HT1080 (cell line): ENCODE results near the gene MS4A6A. TPM values are rescaled to one million over a fixed set of nuclear protein-coding genes. Genes with fewer than 3 reads are reported as not detected.
"Not testable (repeated sequence)": the region's sequence is repeated elsewhere in the genome, so short reads cannot be mapped to it uniquely, and the experiment has no call there.

ENCODE experiments used
- DNase-seq: peaks from one replicate; pipeline ENCODE4 v3.0.0-alpha.2; 2015; ENCODE audit warnings: low read depth
- total RNA-seq: library from RNA; depleted of rRNA; stranded (reverse); fragments of >200 nt; shearing (Covaris generic); gene quantifications from 2 replicates; pipeline ENCODE4 v1.2.3, GENCODE V29; 2014

Gene MS4A6A
- total RNA-seq, 1 experiment from 2014 or later, result not detected

DNA sequence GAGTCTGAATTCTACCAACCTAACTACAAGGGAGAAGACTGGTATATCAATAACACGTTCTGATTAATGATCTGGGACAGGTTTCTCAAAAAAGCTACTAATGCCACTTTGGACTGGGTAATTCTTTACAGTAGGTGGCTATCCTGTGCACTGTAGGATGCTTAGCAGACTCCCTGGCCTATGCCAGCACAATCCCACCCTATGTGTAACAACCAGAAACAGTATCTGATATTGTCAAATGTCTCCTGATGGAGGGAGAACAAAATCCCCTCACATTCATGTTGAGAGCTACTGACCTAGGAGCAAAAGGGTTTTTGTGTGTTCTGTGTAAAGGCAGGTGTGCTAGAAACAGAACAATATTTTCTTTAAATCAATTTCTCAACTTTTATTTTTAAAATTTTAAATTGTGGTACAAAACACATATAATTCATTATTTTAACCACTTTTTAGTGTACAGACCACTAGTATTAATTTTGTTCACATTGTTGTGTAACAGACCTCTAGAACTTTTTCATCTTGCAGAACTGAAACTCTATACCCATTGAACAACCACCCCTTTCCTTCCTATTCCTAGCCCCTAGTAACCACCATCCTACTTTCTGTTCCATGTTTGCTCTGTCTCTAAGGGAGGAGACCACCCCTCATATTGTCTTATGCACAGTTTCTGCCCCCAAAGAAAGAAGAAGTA, 2.1 kb upstream of the MS4A6A start:
- DNase-seq, result no peak

DNA sequence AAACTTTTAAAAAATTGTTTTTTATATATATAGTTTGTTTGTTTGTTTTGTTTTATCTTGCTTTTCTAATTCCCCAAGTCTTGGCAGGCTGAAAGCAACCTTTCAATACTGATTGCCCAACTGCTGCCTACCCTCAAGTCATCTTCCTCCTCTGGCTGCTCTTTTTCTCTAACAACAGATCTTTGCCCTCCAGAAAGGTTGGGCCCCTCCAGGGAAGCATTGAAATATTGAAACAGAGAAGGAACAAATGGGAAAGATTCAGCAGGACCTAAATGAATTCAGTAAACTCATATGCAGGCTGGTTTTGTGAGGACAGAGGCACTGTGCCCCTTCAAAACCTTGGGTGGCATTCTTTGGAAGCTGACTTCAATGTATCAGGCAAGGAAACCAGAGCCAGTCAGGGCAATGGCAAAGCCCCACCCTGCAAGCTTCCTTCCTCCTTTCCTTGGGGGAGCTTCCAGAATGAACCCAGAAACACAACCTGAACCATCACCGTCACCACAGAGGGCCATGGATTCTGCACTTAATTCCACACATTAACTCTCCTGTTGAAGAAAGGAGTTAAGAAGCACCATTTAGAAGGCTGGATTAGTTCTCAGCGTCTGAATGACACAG, 815 bp upstream of the MS4A6A start:
- no peak for DNase-seq

DNA sequence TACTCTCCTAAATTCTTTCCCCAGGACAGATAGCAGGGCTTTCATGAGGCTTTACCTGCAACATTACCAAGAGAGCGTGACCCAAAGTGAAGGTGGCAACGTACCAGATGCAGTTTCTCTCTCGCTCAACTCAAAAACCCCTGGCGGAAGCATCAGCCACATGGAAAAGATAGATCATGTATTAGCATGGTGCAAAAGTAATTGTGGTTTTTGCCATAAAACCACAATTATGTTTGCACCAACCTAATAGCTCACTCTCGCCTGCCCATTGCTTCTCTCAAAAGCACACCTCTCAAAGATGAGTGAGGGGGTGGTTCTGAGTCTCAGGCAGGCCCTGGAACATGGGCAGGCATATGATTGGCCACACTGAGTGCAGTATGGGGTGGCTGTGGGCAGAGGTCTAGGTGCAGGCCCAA, 7.0 kb downstream of the MS4A6A start:
- DNase-seq, result no peak

DNA sequence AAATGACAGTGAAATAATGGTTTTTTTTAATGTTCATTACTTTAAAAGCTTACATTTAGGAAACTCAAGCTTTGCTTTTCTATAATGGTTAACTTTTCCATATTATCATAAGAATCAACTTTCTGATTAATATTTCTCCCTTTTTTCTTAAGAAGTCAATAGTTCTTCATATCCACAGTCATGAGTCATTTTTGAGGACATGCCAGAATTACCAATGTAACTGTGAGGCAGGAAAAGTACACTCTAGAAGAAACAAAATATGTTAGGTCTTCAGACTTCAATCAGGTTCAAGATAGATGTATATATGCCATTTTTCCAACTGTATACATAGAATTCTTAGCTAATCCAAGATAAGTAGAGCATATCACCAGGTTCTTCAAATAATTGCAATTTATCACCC, 10.9 kb downstream of the MS4A6A start:
- DNase-seq, result no peak

GRCh38 chr11:60170566-60170965, 12.3 kb downstream of the MS4A6A start:
- peak; percentile 54 for DNase-seq

DNA sequence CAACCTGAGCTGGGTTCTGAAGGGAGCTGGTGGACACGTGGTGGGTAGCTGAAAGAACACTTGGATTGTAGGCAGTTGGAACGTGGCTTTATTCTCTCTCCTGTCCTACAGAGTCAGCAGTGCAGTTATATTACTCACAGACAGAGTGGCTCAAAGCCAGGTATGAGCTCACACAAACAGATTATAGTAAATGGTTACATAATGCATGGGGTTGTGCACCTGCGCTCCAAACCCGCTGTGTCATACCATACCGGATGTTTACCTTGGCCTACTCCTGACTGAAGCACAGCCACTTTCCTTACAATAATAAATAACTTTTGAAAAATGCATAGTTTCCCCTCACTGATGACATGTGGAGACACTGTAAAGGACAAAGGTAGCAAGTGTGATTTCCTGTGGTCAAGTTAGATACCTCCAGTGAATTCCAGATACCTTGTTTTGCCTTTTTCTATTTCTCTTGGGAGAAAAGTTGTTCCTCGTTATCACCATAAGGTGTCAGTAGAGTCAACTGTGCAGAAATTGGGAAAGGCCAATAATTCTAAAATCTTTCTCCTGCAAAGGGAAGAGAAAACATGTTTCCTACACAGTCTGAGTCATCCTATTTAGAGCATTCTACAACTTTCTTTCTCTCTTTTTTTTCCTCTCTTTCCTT, 13.5 kb downstream of the MS4A6A start:
- DNase-seq, result peak; percentile 97

DNA sequence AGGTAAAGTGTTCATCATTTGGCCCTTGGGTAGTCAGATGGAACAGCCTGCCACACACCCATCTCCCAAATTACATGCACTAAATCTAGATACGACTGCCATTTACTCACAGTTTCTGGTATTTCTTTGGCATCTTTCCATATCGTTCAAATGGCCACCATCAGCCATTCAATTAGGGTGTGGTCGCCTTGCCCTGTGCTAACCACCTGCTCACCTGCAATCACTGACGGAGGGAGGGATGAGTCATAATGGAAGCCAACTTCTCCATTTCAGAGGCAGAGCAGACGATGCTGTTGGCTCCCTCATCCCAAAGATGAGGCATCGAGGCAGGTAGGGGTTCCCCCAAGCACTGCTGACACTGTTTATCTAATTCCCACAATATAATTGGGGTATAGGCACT, 14.6 kb downstream of the MS4A6A start:
- DNase-seq, result no peak

- DNase-seq, result peak; percentile 46
These were observed 16.9 kb downstream of the MS4A6A start for GRCh38 chr11:60165951-60166350.

- no peak for DNase-seq
These were observed 17.3 kb downstream of the MS4A6A start for GRCh38 chr11:60165538-60165937.

- peak; percentile 13 for DNase-seq
These were observed 18.3 kb downstream of the MS4A6A start for GRCh38 chr11:60164550-60165075.

DNA sequence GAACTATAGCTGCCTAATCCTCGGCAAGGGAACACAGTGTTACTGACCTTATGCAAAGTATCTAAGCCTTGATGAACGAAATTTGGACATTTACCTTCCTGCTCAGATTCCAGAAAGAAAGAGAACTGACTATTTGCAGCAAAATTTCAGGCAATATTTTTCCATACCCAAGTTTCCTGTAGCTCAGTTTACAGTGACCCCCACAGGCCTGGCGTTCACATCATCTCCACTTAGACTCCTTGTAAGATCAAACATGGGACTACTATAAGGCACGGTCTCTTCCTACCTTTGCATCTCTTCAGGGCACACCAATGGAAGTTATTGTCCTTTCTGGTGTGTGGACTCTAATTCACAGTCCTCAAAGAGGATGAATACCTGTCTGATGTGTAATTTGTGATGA, 21.1 kb downstream of the MS4A6A start:
- no peak for DNase-seq

GRCh38 chr11:60161107-60161506, 21.8 kb downstream of the MS4A6A start:
- no peak for DNase-seq

DNA sequence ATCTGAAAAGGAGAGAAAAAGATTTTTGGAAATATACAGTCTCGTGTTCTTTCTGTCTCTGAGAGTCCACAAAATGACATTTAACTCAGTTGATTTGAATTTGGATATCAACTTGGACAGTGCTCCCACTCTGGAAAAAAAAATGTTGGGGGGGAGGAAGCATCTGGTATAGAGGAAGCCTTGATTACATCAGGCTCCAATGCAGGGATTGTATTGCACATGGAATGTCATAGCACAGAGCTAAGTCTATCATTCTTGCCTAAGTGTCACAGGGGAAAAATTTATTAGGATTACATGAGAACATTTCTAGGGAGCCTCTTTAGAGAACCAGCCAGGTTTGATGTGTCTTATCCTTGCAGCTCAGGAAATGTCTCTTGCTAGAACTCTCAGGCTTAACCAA, 23.0 kb downstream of the MS4A6A start:
- no peak for DNase-seq

GRCh38 chr11:60159284-60159683, 23.6 kb downstream of the MS4A6A start:
- no peak for DNase-seq

- DNase-seq, result peak; percentile 36
These were observed 24.2 kb downstream of the MS4A6A start for GRCh38 chr11:60158636-60159035.

GRCh38 chr11:60155931-60156330, 27.0 kb downstream of the MS4A6A start:
- no peak for DNase-seq

- not testable (repeated sequence) for DNase-seq
These were observed 30.2 kb downstream of the MS4A6A start for GRCh38 chr11:60152727-60153126.

GRCh38 chr11:60150279-60150678, 32.6 kb downstream of the MS4A6A start:
- no peak for DNase-seq

- DNase-seq, result no peak
These were observed 37.2 kb downstream of the MS4A6A start for GRCh38 chr11:60145677-60146076.

DNA sequence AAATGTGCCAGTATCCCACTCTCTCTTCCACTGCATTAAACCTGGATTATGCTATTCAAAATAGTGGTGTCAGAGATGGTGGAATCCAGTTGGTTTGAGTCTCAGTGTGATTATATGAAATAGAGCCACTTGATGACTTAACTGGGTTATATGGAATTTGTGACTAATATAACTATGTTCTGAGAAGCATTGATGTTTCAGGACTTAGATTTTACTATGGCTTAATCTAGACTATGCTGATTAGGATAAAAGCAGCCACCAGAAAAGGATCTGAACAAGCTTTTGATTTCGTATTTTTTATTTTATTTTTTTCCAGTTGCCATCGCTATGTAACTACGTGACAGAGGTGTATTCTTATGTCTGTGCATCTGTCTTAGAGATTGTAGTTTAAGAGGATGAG, 39.1 kb downstream of the MS4A6A start:
- DNase-seq, result no peak

GRCh38 chr11:60133917-60134316, 49.0 kb downstream of the MS4A6A start:
- no peak for DNase-seq

- DNase-seq, result no peak
These were observed 51.0 kb downstream of the MS4A6A start for GRCh38 chr11:60131912-60132311.

DNA sequence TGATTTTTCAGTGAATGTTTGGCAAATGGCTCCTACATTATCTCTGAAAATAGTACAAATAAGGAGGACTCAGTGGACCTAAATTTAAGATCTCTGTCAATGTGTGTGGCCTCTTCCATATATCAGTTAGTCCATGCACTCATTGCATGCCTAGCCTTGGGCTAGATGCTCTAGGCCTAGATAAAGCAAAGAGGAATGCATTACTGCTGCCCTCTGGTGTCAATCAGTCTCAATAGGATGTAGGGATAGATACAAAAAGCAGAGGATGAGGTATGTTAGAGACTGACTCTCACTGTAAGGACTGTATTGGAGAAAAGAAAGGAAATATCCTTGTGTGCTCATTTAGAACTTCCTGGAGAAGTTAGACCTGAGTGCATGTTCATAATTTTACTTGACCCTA, 52.4 kb downstream of the MS4A6A start:
- DNase-seq, result peak; percentile 64
